Hypothalamus (tissue), 51 donors: ENCODE results near the gene ANKRD36C.
"Not testable (repeated sequence)": the region's sequence is repeated elsewhere in the genome, so short reads cannot be mapped to it uniquely, and the experiment has no call there.

Experiments
- DNase-seq, 51 donors: peaks; one replicate each; lab custom pipeline; 2025; lab: John Stamatoyannopoulos, UW

ANKRD36C gene

DNA sequence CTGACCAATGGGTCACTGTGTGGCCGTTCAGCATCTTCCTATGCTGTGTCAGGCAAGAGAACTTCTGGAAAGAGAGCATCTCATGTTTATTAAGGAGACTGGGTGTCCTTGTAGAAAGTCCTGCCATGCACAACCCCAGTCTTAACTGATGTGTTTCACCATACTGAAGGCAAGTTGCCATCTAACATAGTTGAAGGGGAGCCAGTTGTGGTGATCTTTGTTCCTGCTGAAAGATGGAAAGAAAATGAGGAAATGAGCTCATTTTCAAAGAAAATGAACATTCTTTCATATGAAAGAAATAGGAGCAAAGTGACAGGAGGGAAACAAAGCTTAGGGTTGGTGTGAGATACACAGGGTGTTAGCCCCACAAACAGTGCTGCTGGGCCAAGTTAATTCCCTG lies 178.3 kb downstream of the ANKRD36C start:
- not testable (repeated sequence) for DNase-seq

DNA sequence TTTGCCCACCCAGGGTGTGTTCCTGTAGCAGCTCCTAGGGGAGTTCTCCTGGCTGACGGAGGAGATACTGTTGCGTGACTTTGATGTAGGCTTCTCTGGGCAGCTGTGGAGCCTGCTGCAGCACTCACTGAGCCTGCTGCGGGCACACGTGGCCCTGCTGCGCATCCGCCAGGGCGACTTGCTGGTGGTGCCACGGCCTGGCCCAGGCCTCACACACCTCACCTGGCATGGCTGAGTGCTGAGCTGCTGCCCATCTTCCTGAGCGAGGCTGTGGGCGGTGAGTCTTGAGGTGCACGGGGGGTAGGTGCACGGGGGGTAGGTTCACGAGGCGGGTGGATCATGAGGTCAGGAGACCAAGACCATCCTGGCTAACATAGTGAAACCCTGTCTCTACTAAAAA lies 191.7 kb downstream of the ANKRD36C start:
- DNase-seq: no peak

DNA sequence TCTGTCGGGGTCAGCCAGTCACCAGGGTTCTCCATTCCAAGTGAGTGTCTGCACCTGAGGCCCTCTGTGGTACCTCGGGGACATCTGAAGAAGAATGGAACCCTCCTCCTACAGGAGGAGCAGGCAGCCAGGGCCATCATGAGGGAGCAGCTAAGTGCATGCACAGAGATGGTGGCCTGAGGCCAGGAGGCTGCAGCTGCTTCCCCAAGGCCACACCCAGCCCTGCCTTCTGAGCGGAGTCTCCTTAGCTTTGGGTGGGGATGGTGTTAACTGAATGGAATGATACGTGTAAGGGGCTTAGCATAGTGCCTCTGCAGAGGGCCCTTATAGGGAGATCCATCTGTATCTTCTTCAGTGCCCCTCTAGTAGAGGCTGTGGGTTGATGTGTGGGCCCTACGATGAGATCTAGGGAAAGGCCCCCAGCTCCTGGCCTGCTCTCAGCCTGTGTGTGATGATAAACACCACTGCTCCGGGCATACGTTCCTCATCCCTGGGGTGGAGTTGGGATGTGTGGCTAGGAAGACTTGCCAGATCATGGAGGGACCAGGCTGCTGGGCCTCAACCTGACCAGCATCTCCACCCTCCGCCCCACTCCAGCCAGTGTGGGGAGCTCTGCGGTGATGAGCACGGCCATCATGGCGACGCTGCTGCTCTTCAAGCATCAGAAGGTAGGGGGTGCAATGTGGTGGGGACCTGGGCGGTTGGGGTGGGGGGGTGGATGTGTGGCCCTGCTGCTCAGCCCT lies 192.3 kb downstream of the ANKRD36C start:
- not testable (repeated sequence) for DNase-seq

DNA sequence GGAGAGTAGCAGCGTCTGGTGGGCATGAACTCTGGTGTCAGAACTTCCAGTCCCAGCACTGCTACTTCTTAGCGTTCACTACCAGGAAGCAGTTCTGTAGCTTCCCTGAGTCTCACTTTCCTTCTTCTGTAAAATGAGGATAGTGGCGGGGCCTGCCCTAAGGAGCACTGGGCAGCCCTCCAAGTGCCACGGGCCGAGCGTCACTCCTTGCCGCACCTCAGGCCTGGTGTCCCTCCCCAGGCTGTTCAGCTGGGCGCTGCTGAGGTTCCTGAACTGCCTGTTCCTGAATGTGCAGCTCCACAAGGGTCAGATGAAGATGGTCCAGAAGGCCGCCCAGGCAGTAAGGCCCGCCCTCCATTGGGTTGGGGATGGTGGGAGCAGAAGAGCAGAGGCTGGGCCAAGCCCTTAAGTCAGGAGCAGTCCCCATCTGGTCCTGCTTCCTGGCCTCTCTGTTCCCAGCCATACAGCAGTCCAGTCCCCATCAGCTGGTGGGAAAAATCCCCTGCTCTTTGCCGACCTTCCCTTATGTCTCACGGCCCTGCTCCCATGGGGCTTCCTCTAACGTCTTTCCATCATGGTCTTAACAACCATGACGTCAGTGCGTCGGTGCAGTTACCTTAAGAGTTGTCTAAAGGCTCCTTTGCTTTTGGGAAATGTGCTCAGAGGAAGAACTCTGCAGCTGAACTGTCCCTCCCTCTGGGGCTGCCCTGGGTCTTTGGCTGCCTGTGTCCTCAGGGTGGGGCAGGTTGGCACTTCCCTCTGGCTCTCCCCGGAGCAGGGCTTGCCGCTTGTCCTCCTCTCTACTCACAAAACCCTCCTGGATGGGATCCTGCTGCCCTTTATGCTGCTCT lies 195.2 kb downstream of the ANKRD36C start:
- DNase-seq: not testable (repeated sequence)

DNA sequence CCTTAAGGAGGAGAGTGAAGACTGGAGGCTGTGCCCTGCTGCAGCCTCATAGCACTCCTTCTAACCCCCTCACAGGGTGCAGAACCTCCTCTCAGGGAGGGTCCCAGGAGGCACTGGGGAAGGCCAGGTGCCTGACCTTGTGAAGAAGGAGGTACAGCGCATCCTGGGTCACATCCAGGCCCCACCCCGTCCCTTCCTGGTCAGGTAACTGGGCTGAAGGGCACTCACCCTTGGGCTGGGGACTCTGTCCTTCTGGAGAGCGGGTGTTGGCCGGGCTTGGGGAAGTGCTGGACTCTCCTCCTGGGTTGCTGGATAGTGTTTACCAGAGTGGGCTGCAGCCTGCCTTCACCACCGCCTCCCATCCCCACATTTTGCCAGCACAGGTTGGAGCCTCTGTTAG lies 197.7 kb downstream of the ANKRD36C start:
- not testable (repeated sequence) for DNase-seq

DNA sequence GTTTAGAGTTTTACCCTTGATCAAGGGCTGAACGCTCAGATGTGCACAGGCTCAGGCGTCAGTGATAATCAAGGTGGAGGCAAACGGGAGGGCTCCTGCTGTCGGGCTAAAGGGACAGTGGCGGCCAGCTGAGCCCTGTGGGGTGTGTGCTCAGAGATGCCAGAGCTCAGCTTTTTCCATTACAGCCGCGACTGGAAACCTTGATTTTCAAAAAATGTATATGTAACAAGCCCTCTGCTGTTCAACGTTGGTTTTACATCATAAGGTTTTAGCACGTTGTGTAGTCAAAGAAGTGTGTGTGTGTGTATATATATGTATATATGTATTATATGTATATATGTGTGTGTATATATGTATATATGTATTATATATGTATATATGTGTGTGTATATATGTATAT lies 201.4 kb downstream of the ANKRD36C start:
- not testable (repeated sequence) for DNase-seq

DNA sequence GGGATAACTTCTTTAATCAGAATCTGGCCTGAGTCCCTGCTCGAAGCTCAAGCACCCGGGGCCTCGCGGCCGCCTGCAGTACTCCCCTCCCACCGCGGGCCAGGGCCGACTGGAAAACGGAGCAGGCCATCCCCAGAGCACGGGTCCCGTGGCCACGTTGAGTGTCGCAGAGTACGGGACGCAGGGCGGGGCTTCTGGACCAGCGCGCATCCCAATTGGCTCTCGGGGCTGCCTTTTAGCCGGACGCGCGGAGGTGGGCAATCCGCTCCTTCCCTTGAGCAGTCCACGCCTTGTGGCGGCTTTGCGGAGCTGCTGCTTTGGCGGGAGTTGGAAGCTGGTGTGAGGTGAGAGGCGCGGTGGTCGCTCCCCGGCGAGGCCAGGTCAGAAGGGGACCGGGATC lies 202.2 kb downstream of the ANKRD36C start:
- DNase-seq: not testable (repeated sequence)

DNA sequence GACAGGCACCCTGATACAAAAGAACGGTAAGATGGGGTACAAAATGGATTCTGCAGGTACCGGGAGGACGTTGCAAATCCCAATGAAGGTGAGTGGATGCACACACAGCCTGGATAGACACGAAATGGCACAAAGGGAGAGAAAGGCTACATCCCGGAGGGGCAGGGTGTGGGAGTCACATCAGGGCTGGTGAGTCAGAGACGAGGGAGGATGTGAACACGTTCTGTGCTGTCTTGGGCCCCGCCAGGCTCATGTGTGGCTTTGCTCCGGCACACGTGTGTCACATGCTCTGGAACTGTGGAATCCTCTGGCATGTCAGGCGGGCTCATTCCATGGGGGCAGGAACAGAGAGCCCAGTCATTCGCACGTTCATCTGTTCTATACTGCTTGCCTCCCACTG lies 203.0 kb downstream of the ANKRD36C start:
- not testable (repeated sequence) for DNase-seq
